ENCODE data around the gene APBB1IP. TPM values are rescaled to one million over a fixed set of nuclear protein-coding genes. Genes with fewer than 3 reads are reported as not detected.

APBB1IP gene
- total and polyA plus RNA-seq, 2 of the 8 experiments (the other 6 are each of a cell fraction or from before 2014, with no cell fraction given), result 0.05 TPM; not detected in 1

GRCh38 chr10:26483554-26483953 is 45.4 kb downstream of the APBB1IP start:
- WGBS, 2 experiments (ENCODE audit: extremely low coverage in 1 of 2, insufficient coverage in 1 of 2, insufficient read length in 1 of 2, insufficient replicate concordance in 2 of 2, low coverage in 1 of 2, low lambda C conversion rate in 2 of 2, missing lambda C conversion rate in 1 of 2), result 91% methylated on average over 2 of the region's 2 CpGs; no CpG with 5 or more reads in 1 of the 2 experiments
- Histone ChIP-seq H3K9me3 (ENCODE audit: insufficient read depth in 2 of 2, low read depth in 1 of 2, low read length in 1 of 2) (no peaks in the 10 kb centered on the region), H4K20me1 (replicated peaks in 1 of 2; ENCODE audit: control insufficient read depth in 1 of 2, insufficient read depth in 2 of 2, low read length in 2 of 2) (no peaks in the 10 kb centered on the region), H2BK5ac (ENCODE audit: low read depth, low read length) (no peak overlapping the region), H3K4ac (replicated peaks; ENCODE audit: insufficient read length, low read depth, low read length) (no peak overlapping the region), H2BK120ac (replicated peaks; ENCODE audit: low read depth, low read length) (no peak overlapping the region), H4K91ac (replicated peaks; ENCODE audit: insufficient read length, low read length) (no peak overlapping the region), H3K56ac (replicated peaks; ENCODE audit: insufficient read length, low read depth, low read length) (no peak overlapping the region), H3K23me2 (ENCODE audit: low read depth, low read length) (no peaks in the 10 kb centered on the region), H3K79me2 (ENCODE audit: control insufficient read depth in 1 of 2, insufficient read depth in 2 of 2, low read length in 2 of 2) (no peaks in the 10 kb centered on the region), H3K36me3 (ENCODE audit: control insufficient read depth in 2 of 4, insufficient read depth in 4 of 4, low read length in 3 of 4) (no peaks in the 10 kb centered on the region), H3K27me3 (replicated peaks in 1 of 4; ENCODE audit: control insufficient read depth in 3 of 4, extremely low read depth in 1 of 4, insufficient read depth in 3 of 4, low read length in 3 of 4) (no peaks in the 10 kb centered on the region), H2BK15ac (ENCODE audit: low read length) (no peak overlapping the region), H3K14ac (ENCODE audit: insufficient read length) (no peak overlapping the region), H3K27ac (ENCODE audit: low read depth, low read length) (no peak overlapping the region), H2AK5ac (ENCODE audit: low read depth, low read length) (no peak overlapping the region), H3K79me1 (ENCODE audit: low read depth, low read length) (no peaks in the 10 kb centered on the region), H3K9ac (replicated peaks in 1 of 4; ENCODE audit: extremely low read depth in 1 of 4, low read depth in 3 of 4, low read length in 3 of 4) (no peak overlapping the region), H2BK12ac (ENCODE audit: low read depth, low read length) (no peak overlapping the region), H3K4me2 (ENCODE audit: insufficient read depth in 1 of 2, low read depth in 2 of 2, low read length in 2 of 2) (no peak overlapping the region), H2AFZ (ENCODE audit: low read length) (no peak overlapping the region), H4K8ac (ENCODE audit: extremely low read depth, insufficient read depth, low read length) (no peak overlapping the region), H2BK20ac (ENCODE audit: low read length) (no peak overlapping the region), H4K5ac (ENCODE audit: insufficient read length, low read depth, low read length) (no peak overlapping the region), H3K4me1 (replicated peaks in 1 of 4; ENCODE audit: control insufficient read depth in 3 of 4, insufficient read depth in 4 of 4, low read length in 3 of 4) (no peaks in the 10 kb centered on the region), H3K4me3 (ENCODE audit: extremely low read depth in 1 of 4, insufficient read depth in 2 of 4, low read depth in 3 of 4, low read length in 4 of 4) (no peak overlapping the region), H3K23ac (ENCODE audit: insufficient read length) (no peak overlapping the region), H3K18ac (ENCODE audit: extremely low read depth, low read length) (no peak overlapping the region)
- DNase-seq (ENCODE audit: low read depth in 1 of 2, low spot score in 2 of 2) (no peak), FAIRE-seq (no peak)
- ChIA-PET CTCF (ENCODE audit: partially characterized antibody) (interaction anchor here (1.1 kb wide), 1 partner anchor 51 kb away, joined by 3 read pairs; no protein-coding TSS in a partner anchor), POLR2A (ENCODE audit: partially characterized antibody) (no interaction called here)
- no peak for TF ChIP-seq SIN3A (conservative IDR thresholded peaks at IDR 0.05 in 1 of 2, IDR thresholded peaks at IDR 0.05 in 1 of 2; ENCODE audit: low read depth in 1 of 2, low read length in 2 of 2)
- TF ChIP-seq RNF2 (IDR thresholded peaks at IDR 0.05; ENCODE audit: borderline replicate concordance, low read depth, low read length, missing control alignments, poor library complexity, severe bottlenecking), result no peak
- no peak for TF ChIP-seq TEAD4 (IDR thresholded peaks at IDR 0.05; ENCODE audit: low read depth, low read length)
- TF ChIP-seq GTF2F1 (IDR thresholded peaks at IDR 0.05; ENCODE audit: borderline replicate concordance, low read depth, low read length), result no peak
- no peak for TF ChIP-seq SP4 (IDR thresholded peaks at IDR 0.05; ENCODE audit: low read length)
- no peak for TF ChIP-seq CHD1 (IDR thresholded peaks at IDR 0.05; ENCODE audit: low read depth, low read length)
- no peak for TF ChIP-seq EGR1 (IDR thresholded peaks at IDR 0.05; ENCODE audit: borderline replicate concordance, low read depth, low read length)
- TF ChIP-seq PHF8 (conservative IDR thresholded peaks at IDR 0.05; ENCODE audit: low read depth, low read length), result no peak
- TF ChIP-seq ZNF274 (IDR thresholded peaks at IDR 0.05; ENCODE audit: borderline replicate concordance, extremely low read depth, low read length), result no peak
- TF ChIP-seq JUN (IDR thresholded peaks at IDR 0.05; ENCODE audit: low read depth, low read length), result no peak
- TF ChIP-seq CHD2 (IDR thresholded peaks at IDR 0.05; ENCODE audit: low read length), result no peak

Measured in H1 (cell line).